ENCODE results near the gene NDE1.

DNA sequence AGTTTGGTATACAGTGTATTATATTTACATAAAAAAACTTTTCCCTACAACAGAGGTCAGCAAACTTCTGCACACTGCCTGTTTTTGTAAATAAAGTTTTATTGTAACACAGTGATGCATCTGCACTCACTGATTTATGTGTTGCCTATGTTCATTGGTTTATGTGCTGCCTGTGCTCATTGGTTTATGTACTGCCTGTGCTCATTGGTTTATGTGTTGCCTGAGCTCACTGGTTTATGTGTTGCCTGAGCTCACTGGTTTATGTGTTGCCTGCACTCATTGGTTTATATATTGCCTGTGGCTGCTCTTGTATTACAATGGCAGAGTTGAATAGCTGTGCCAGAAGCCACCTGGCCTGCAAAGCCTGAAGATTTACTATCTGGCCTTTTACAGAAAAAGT lies 125.2 kb downstream of the NDE1 start:
- TF ChIP-seq RAD21 (conservative IDR thresholded peaks at IDR 0.05 in 1 of 2, IDR thresholded peaks at IDR 0.05 in 1 of 2) (no peak), JUN (IDR thresholded peaks at IDR 0.05) (no peak), MYC (IDR thresholded peaks at IDR 0.05; ENCODE audit: borderline replicate concordance, low read length) (no peak), ZNF302 (CRISPR knock-in tag; IDR thresholded peaks at IDR 0.05) (no peak), POLR2A (IDR thresholded peaks at IDR 0.05; ENCODE audit: low read length) (no peak), HOXB5 (CRISPR knock-in tag; IDR thresholded peaks at IDR 0.05) (no peak)
- TF ChIP-seq, protein P1, sequence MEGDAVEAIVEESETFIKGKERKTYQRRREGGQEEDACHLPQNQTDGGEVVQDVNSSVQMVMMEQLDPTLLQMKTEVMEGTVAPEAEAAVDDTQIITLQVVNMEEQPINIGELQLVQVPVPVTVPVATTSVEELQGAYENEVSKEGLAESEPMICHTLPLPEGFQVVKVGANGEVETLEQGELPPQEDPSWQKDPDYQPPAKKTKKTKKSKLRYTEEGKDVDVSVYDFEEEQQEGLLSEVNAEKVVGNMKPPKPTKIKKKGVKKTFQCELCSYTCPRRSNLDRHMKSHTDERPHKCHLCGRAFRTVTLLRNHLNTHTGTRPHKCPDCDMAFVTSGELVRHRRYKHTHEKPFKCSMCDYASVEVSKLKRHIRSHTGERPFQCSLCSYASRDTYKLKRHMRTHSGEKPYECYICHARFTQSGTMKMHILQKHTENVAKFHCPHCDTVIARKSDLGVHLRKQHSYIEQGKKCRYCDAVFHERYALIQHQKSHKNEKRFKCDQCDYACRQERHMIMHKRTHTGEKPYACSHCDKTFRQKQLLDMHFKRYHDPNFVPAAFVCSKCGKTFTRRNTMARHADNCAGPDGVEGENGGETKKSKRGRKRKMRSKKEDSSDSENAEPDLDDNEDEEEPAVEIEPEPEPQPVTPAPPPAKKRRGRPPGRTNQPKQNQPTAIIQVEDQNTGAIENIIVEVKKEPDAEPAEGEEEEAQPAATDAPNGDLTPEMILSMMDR (IDR thresholded peaks at IDR 0.05): no peak
- TF ChIP-seq, protein P2, sequence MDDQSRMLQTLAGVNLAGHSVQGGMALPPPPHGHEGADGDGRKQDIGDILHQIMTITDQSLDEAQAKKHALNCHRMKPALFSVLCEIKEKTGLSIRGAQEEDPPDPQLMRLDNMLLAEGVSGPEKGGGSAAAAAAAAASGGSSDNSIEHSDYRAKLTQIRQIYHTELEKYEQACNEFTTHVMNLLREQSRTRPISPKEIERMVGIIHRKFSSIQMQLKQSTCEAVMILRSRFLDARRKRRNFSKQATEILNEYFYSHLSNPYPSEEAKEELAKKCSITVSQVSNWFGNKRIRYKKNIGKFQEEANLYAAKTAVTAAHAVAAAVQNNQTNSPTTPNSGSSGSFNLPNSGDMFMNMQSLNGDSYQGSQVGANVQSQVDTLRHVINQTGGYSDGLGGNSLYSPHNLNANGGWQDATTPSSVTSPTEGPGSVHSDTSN (IDR thresholded peaks at IDR 0.05): no peak

Measured in A549 (cell line).